Inferior parietal cortex (tissue), 1 donor: ENCODE results near the gene H1-8.

Experiments used
- DNase-seq: peaks from one replicate; pipeline ENCODE4 v3.0.0-alpha.2; 2016; ENCODE audit errors: extremely low spot score

The H1-8 gene

GRCh38 chr3:129573493-129573892 is 30.5 kb downstream of the H1-8 start:
- DNase-seq, result no peak

GRCh38 chr3:129574206-129574605 is 31.2 kb downstream of the H1-8 start:
- DNase-seq, result no peak

- no peak for DNase-seq
These were observed 32.4 kb downstream of the H1-8 start for GRCh38 chr3:129575233-129575996.

- no peak for DNase-seq
These were observed 33.0 kb downstream of the H1-8 start for GRCh38 chr3:129575997-129576384.

- no peak for DNase-seq
These were observed 33.8 kb downstream of the H1-8 start for GRCh38 chr3:129576514-129577352.

GRCh38 chr3:129577366-129577765 is 34.4 kb downstream of the H1-8 start:
- no peak for DNase-seq

GRCh38 chr3:129577925-129578786 is 35.2 kb downstream of the H1-8 start:
- DNase-seq, result no peak

GRCh38 chr3:129579991-129580390 is 37.0 kb downstream of the H1-8 start:
- no peak for DNase-seq

GRCh38 chr3:129581623-129582022 is 38.6 kb downstream of the H1-8 start:
- DNase-seq, result no peak

GRCh38 chr3:129582799-129583198 is 39.8 kb downstream of the H1-8 start:
- DNase-seq, result no peak

- no peak for DNase-seq
These were observed 40.3 kb downstream of the H1-8 start for GRCh38 chr3:129583289-129583688.

GRCh38 chr3:129584631-129585030 is 41.7 kb downstream of the H1-8 start:
- DNase-seq, result no peak

- DNase-seq, result no peak
These were observed 43.1 kb downstream of the H1-8 start for GRCh38 chr3:129585949-129586657.

- no peak for DNase-seq
These were observed 43.9 kb downstream of the H1-8 start for GRCh38 chr3:129586746-129587430.

- DNase-seq, result no peak
These were observed 44.7 kb downstream of the H1-8 start for GRCh38 chr3:129587566-129588210.

- no peak for DNase-seq
These were observed 47.2 kb downstream of the H1-8 start for GRCh38 chr3:129590215-129590614.

GRCh38 chr3:129591932-129592331 is 49.0 kb downstream of the H1-8 start:
- no peak for DNase-seq

GRCh38 chr3:129592381-129593131 is 49.6 kb downstream of the H1-8 start:
- DNase-seq, result no peak

- no peak for DNase-seq
These were observed 50.2 kb downstream of the H1-8 start for GRCh38 chr3:129593230-129593594.
